Peyer's patch (tissue), 4 donors: Measurements from ENCODE around the gene TCTN1. TPM values are rescaled to one million over a fixed set of nuclear protein-coding genes. Genes with fewer than 3 reads are reported as not detected.
A peak's percentile ranks its signal among the peaks of the same experiment; 100 is the strongest.
"Not testable (repeated sequence)": the region's sequence is repeated elsewhere in the genome, so short reads cannot be mapped to it uniquely, and the experiment has no call there.

Experiments
- DNase-seq, 3 donors: peaks; one replicate each; pipeline ENCODE4 v3.0.0-alpha.2; 2017 to 2019
- H3K27ac ChIP-seq, 4 donors: fragments of 200-600 bp; sonication (generic); one replicate each; pipeline ENCODE4 v1.5.1; 2016 to 2019
- H3K27me3 ChIP-seq, 2 donors: fragments of 200-600 bp; sonication (generic); one replicate each; pipeline ENCODE4 v1.5.1; 2019
- H3K36me3 ChIP-seq, 3 donors: fragments of 200-600 bp; sonication (generic); one replicate each; pipeline ENCODE4 v1.5.1; 2016 to 2019
- H3K4me1 ChIP-seq, 4 donors: fragments of 200-600 bp; sonication (generic); one replicate each; pipeline ENCODE4 v1.5.1; 2016 to 2019
- H3K4me3 ChIP-seq, 4 donors: fragments of 200-600 bp; sonication (generic); 1 replicate in 3 of 4; 2 replicates in 1 of 4; pipeline ENCODE4 v1.5.1; 2016 to 2019; ENCODE audit warnings: mild to moderate bottlenecking in 1 of 4
- H3K9me3 ChIP-seq, 4 donors: fragments of 200-600 bp; sonication (generic); one replicate each; pipeline ENCODE4 v1.5.1; 2016 to 2019; ENCODE audit warnings: mild to moderate bottlenecking in 1 of 4
- CTCF ChIP-seq, 6 experiments: fragments of 450-650 bp in 4 of 6; fragments of 200-600 bp in 2 of 6; sonication (generic) in 1 of 6; IDR thresholded peaks; one replicate each; pipeline ENCODE4 v1.5.1; 2017 to 2019; ENCODE audit warnings: antibody characterized with exemption in 6 of 6, mild to moderate bottlenecking in 3 of 6, moderate library complexity in 1 of 6
- POLR2A ChIP-seq, 2 donors: fragments of 450-650 bp; IDR thresholded peaks; one replicate each; pipeline ENCODE4 v1.5.1; 2017; ENCODE audit warnings: antibody characterized with exemption in 2 of 2, mild to moderate bottlenecking in 2 of 2, moderate library complexity in 2 of 2
- total RNA-seq, 4 donors: library from RNA; depleted of rRNA; stranded (reverse); fragments of >200 nt; gene quantifications; one replicate each; pipeline ENCODE4 v1.1.0, GENCODE V29; 2016

The TCTN1 gene
- total RNA-seq, 4 donors from 2014 or later = 9.1 to 53.6 (median 9.7) TPM

GRCh38 chr12:110583137-110584059 is 30.5 kb upstream of the TCTN1 start, which contains the start of gene PPTC7:
TSS of gene PPTC7 (minus strand) at chr12:110583318. CDS start at chr12:110583031, 287 bp downstream.
- peak; percentile 97 to 99 (median 98) for DNase-seq
- Histone ChIP-seq H3K4me3 (peak within 1 kb of the TSS; percentile 90 to 99 (median 94)), H3K9me3 (no peaks in the 10 kb centered on the region), H3K36me3 (no peaks in the 10 kb centered on the region), H3K27ac (peak within 1 kb of the TSS; percentile 85 to 95 (median 92)), H3K4me1 (peaks cover 0 to 40% (median 17%) of the 10 kb centered on the region in 4 donors), H3K27me3 (no peaks in the 10 kb centered on the region)
- peak in 1 of 6 experiments; percentile 2 for TF ChIP-seq CTCF (IDR thresholded peaks at IDR 0.05)
- peak; percentile 74 to 84 for TF ChIP-seq POLR2A (IDR thresholded peaks at IDR 0.05)

GRCh38 chr12:110585231-110585799 is 28.6 kb upstream of the TCTN1 start:
- no peaks in the 10 kb centered on the region for H3K27me3 ChIP-seq
- DNase-seq = no peak
- peaks cover 0 to 20% (median 10%) of the 10 kb centered on the region in 4 donors for H3K4me1 ChIP-seq
- H3K4me3 ChIP-seq = no peak overlapping the region
- H3K27ac ChIP-seq = peak overlapping the region in 3 of 4 donors; percentile 31 to 54 (median 42)
- H3K9me3 ChIP-seq = no peaks in the 10 kb centered on the region
- TF ChIP-seq CTCF (IDR thresholded peaks at IDR 0.05) (no peak), POLR2A (IDR thresholded peaks at IDR 0.05) (no peak)
- H3K36me3 ChIP-seq = no peaks in the 10 kb centered on the region

GRCh38 chr12:110587102-110587501 is 26.8 kb upstream of the TCTN1 start:
- not testable (repeated sequence) for H3K4me3 ChIP-seq, H3K36me3 ChIP-seq, H3K27ac ChIP-seq, H3K9me3 ChIP-seq, DNase-seq, H3K27me3 ChIP-seq
- peaks cover 4 to 21% (median 9%) of the 10 kb centered on the region in 4 donors for H3K4me1 ChIP-seq

- Histone ChIP-seq H3K9me3 (no peaks in the 10 kb centered on the region), H3K36me3 (no peaks in the 10 kb centered on the region), H3K4me1 (peaks cover 0 to 18% (median 6%) of the 10 kb centered on the region in 4 donors), H3K27me3 (no peaks in the 10 kb centered on the region), H3K4me3 (no peak overlapping the region), H3K27ac (peak overlapping the region; percentile 61 to 80 (median 73))
- no peak for TF ChIP-seq CTCF (IDR thresholded peaks at IDR 0.05)
- TF ChIP-seq POLR2A (IDR thresholded peaks at IDR 0.05) = no peak
- no peak for DNase-seq
Measured at GRCh38 chr12:110590059-110590458, 23.9 kb upstream of the TCTN1 start.

- Histone ChIP-seq H3K4me1 (peaks cover 0 to 18% (median 6%) of the 10 kb centered on the region in 4 donors), H3K4me3 (no peak overlapping the region), H3K9me3 (no peaks in the 10 kb centered on the region), H3K36me3 (no peaks in the 10 kb centered on the region), H3K27me3 (no peaks in the 10 kb centered on the region), H3K27ac (peak overlapping the region; percentile 61 to 80 (median 73))
- TF ChIP-seq CTCF (IDR thresholded peaks at IDR 0.05) (no peak), POLR2A (IDR thresholded peaks at IDR 0.05) (no peak)
- DNase-seq = no peak
Measured at GRCh38 chr12:110590806-110591326, 23.1 kb upstream of the TCTN1 start.
